ENCODE data around the gene KANSL1. TPM values are rescaled to one million over a fixed set of nuclear protein-coding genes. Genes with fewer than 3 reads are reported as not detected.

The KANSL1 gene
- total and polyA plus RNA-seq, 10 of the 15 experiments (the other 5 are each of a cell fraction or from before 2014, with no cell fraction given): 4.7 to 60.6 (median 28.0) TPM

GRCh38 chr17:46194393-46195216 lies 1.4 kb upstream of the KANSL1 start:
- peak; percentile 75 for FAIRE-seq
- SMC1A ChIA-PET (ENCODE audit: uncharacterized antibody, unreplicated experiment): interaction anchor here (1.0 to 2.3 kb wide), 5 partner anchors 7 to 21 kb away, joined by 3 to 20 read pairs (median 4); no protein-coding TSS in a partner anchor
- TSS peak; percentile 76 for BruUV-seq (replicated peaks)
- Histone ChIP-seq H3K4me2 (ENCODE audit: control insufficient read depth, insufficient read depth) (peak overlapping the region; percentile 100), H2AFZ (ENCODE audit: control insufficient read depth, low read depth, low read length) (peak overlapping the region; percentile 86), H4K20me1 (ENCODE audit: control insufficient read depth, insufficient read depth) (no peaks in the 10 kb centered on the region), H3K9me3 (replicated peaks; ENCODE audit: control insufficient read depth, insufficient read depth, low read length) (no peaks in the 10 kb centered on the region; the same call in 2 of the 3 replicates), H3K9ac (ENCODE audit: control insufficient read depth, insufficient read depth, low read length) (peak overlapping the region; percentile 84), H3K27me3 (replicated peaks in 1 of 2; ENCODE audit: control insufficient read depth in 2 of 2, insufficient read depth in 2 of 2, low read length in 1 of 2) (no peaks in the 10 kb centered on the region), H3K27ac (ENCODE audit: control insufficient read depth, insufficient read depth) (peak overlapping the region; percentile 98), H3K4me1 (ENCODE audit: control insufficient read depth, insufficient read depth, low read length) (peaks cover 30% of the 10 kb centered on the region), H3K79me2 (ENCODE audit: control insufficient read depth, insufficient read depth, low read length) (peaks cover 86% of the 10 kb centered on the region), H3K36me3 (ENCODE audit: control insufficient read depth in 2 of 2, insufficient read depth in 2 of 2, low read length in 1 of 2) (no peaks in the 10 kb centered on the region; a peak in 1 of 4 replicates), H3K4me3 (peak overlapping the region; percentile 87)
- DNase-seq (ENCODE audit: low read depth, low spot score): peak; percentile 89
- ATAC-seq: peak; percentile 52
- intact Hi-C loops (cut with micrococcal nuclease; ENCODE audit: unreplicated experiment): loop anchor here (5.0 kb wide), 1 partner anchor 92 kb away; no protein-coding TSS in a partner anchor
- CTCF ChIA-PET: interaction anchor here (0.5 to 3.2 kb wide), 9 partner anchors 10 to 1121 kb away, joined by 3 to 39 read pairs (median 7); no protein-coding TSS in a partner anchor
- 2% methylated on average over 9 of the region's 9 CpGs for WGBS (ENCODE audit: insufficient coverage, insufficient replicate concordance, low lambda C conversion rate, missing lambda C conversion rate)
- RAD21 ChIA-PET (ENCODE audit: unreplicated experiment): interaction anchor here (0.8 to 2.1 kb wide), 5 partner anchors 18 to 143 kb away, joined by 3 to 16 read pairs (median 6); no protein-coding TSS in a partner anchor
- in situ Hi-C loops (cut with MboI): no loop called here
- POLR2A ChIA-PET: no interaction called here
- TF ChIP-seq, protein P1, sequence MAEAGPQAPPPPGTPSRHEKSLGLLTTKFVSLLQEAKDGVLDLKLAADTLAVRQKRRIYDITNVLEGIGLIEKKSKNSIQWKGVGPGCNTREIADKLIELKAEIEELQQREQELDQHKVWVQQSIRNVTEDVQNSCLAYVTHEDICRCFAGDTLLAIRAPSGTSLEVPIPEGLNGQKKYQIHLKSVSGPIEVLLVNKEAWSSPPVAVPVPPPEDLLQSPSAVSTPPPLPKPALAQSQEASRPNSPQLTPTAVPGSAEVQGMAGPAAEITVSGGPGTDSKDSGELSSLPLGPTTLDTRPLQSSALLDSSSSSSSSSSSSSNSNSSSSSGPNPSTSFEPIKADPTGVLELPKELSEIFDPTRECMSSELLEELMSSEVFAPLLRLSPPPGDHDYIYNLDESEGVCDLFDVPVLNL (IDR thresholded peaks at IDR 0.05; ENCODE audit: low read depth, low read length): no peak
- TF ChIP-seq BCL11A (IDR thresholded peaks at IDR 0.05; ENCODE audit: low read depth, low read length) (peak; percentile 70), CHD1 (IDR thresholded peaks at IDR 0.05; ENCODE audit: low read depth, low read length) (0 out of 2 replicates have a peak, but pooled peaks have one; percentile 82), ETV6 (conservative IDR thresholded peaks at IDR 0.05 in 1 of 2, IDR thresholded peaks at IDR 0.05 in 1 of 2; ENCODE audit: borderline replicate concordance in 1 of 2, low read depth in 1 of 2) (peak in 1 of 2 experiments; percentile 31; a peak in 1 of 4 replicates), TBL1XR1 (IDR thresholded peaks at IDR 0.05; ENCODE audit: low read depth, low read length) (peak; percentile 55), SUZ12 (IDR thresholded peaks at IDR 0.05; ENCODE audit: unreplicated experiment) (no peak), JUNB (IDR thresholded peaks at IDR 0.05) (peak; percentile 44), POLR2A (IDR thresholded peaks at IDR 0.05; ENCODE audit: low read depth, low read length) (peak; percentile 57; the same call in 1 of the 2 replicates), NFYA (IDR thresholded peaks at IDR 0.05; ENCODE audit: borderline replicate concordance, low read depth, low read length) (no peak), SIX5 (IDR thresholded peaks at IDR 0.05; ENCODE audit: low read depth, low read length, severe bottlenecking) (no peak), BMI1 (IDR thresholded peaks at IDR 0.05; ENCODE audit: borderline replicate concordance) (no peak), YY1 (IDR thresholded peaks at IDR 0.05; ENCODE audit: low read depth, low read length) (0 out of 2 replicates have a peak, but pooled peaks have one; percentile 44), ASH2L (IDR thresholded peaks at IDR 0.05; ENCODE audit: borderline replicate concordance, low read depth) (peak; percentile 84; the same call in 1 of the 2 replicates), CREM (IDR thresholded peaks at IDR 0.05; ENCODE audit: low read depth) (peak; percentile 94), POU2F2 (IDR thresholded peaks at IDR 0.05; ENCODE audit: borderline replicate concordance, low read depth, low read length) (peak; percentile 92; the same call in 2 of the 3 replicates), CTCF (IDR thresholded peaks at IDR 0.05 in 2 of 3, conservative IDR thresholded peaks at IDR 0.05 in 1 of 3; ENCODE audit: control insufficient read depth in 2 of 3, extremely low read depth in 1 of 3, insufficient read depth in 1 of 3, low read depth in 3 of 3, low read length in 3 of 3) (peak in 2 of 3 experiments; percentile 65 to 74; a peak in 4 of 6 replicates), IRF4 (IDR thresholded peaks at IDR 0.05; ENCODE audit: low read depth, low read length) (peak; percentile 72; the same call in 1 of the 2 replicates)
